ENCODE results near the gene CAMK2D.

Gene CAMK2D

GRCh38 chr4:113575401-113575800 is 186.1 kb downstream of the CAMK2D start:
- in situ Hi-C loops (cut with HindIII; ENCODE audit: low sequenced_read_pairs) = no loop called here

DNA sequence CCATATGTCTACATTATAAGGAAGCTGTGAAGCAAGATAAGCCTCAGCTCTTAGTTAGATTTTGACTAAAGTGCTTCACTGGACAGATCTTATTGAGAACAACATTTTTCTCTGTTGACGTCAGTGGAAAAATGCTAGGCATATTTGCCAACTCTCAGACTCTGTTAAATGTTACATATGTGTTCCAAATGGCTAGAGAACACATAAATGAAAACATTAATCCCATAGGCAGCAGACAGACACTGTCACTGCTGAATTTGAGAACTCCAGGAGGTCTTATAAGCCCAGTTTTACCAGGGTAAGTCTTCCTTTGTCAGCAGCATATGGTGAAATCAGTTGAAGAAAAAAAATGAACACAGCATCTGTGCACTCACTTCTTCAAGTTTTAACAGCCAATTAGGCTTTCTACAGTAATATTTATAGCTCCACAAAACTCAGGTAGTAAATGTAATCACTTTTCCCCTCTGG is 186.9 kb downstream of the CAMK2D start:
- in situ Hi-C loops (cut with HindIII; ENCODE audit: low sequenced_read_pairs) = no loop called here

- in situ Hi-C loops (cut with HindIII; ENCODE audit: low sequenced_read_pairs) = no loop called here
Observed at GRCh38 chr4:113572620-113573019, 188.9 kb downstream of the CAMK2D start.

DNA sequence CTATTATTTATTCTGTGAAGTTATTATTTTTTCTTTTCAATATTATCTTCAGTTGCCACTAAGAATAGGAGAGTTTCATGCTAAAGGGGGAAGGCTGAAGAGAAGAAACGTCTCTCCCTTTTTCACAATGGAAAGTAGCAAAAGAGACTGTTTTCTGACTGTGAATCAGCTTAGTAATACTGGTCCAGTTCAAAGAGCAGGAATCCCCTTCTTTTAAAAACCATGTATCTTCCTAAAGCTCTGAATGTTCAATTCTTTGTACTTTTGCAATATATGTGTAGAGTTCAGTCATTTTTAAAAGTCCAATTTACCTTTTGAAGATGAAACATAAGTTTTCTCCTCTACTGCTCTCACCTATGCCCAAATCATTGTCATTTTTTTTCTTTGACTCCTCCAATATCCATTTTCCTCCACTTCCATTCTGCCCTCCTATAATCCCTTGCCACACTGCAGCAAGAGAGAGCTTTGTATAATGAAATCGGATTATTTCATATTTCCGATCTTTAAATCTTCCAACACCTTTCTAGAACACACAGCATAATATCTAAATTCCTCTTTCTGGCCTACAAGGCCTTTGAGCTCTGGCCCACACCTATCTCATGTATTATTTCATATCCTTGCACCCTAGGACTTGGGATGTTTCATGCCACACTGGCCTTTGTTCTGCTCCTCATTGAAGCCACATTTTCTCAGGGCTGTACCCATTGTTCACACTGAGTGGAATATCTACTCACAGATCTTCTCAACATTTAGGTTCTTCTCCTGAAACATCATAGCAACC is 195.3 kb downstream of the CAMK2D start:
- in situ Hi-C loops (cut with HindIII; ENCODE audit: low sequenced_read_pairs) = no loop called here

DNA sequence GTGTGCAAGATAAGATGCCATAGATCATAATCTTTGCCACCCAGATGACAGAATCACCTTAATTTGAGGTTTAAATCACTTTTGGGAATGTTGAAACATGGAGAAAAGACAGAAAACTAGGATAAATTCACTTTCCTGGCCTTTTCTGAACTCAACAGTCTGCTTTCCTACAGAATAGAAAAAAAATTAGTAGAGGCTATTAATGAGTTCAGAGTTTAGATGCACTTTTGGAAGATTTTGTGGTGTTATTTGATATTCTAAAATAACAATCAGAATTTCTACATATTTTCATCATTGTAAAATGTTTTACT is 195.9 kb downstream of the CAMK2D start:
- in situ Hi-C loops (cut with HindIII; ENCODE audit: low sequenced_read_pairs) = no loop called here

- in situ Hi-C loops (cut with HindIII; ENCODE audit: low sequenced_read_pairs) = no loop called here
Observed at GRCh38 chr4:113564493-113564892, 197.0 kb downstream of the CAMK2D start.

- in situ Hi-C loops (cut with HindIII; ENCODE audit: low sequenced_read_pairs) = no loop called here
Observed at GRCh38 chr4:113563691-113564378, 197.7 kb downstream of the CAMK2D start.

DNA sequence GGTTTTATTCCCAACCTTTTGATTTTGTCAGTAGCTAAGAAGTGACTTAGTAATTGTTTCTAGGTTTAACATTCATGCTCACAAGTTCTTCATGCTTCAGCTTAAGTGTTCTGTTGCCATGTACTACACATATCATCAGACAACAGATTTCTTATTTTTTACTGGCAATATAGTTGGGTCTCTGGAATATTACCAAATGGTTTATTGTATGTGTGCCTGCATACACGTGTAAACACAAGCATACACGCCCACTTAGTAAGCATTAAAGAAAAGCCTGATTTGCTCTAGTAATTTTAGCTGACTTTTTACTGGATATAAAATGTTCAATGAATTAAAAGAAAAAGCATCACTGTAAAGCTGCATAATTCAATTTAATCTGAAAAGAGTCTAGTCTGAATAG is 199.8 kb downstream of the CAMK2D start:
- in situ Hi-C loops (cut with HindIII; ENCODE audit: low sequenced_read_pairs) = no loop called here

- in situ Hi-C loops (cut with HindIII; ENCODE audit: low sequenced_read_pairs) = no loop called here
Observed at GRCh38 chr4:113561092-113561491, 200.4 kb downstream of the CAMK2D start.

DNA sequence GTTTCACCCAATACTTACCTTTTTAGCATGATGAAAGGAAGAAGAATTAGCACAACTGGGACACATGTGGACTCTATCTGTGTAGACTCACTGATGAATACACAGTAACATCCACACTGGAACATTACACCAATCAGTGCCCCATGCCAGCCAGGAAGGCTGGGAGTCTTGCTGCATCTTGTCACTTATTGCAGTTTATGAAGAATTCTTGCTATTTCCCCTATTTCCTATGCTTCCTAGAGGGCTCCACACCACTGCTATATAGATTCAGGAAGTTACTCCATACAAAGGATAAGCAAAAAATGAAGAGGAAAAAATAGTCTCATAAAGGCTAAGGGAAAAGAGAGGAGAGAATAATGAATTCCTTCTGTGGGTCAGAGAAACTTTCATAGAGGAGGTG is 201.0 kb downstream of the CAMK2D start:
- in situ Hi-C loops (cut with HindIII; ENCODE audit: low sequenced_read_pairs) = no loop called here

DNA sequence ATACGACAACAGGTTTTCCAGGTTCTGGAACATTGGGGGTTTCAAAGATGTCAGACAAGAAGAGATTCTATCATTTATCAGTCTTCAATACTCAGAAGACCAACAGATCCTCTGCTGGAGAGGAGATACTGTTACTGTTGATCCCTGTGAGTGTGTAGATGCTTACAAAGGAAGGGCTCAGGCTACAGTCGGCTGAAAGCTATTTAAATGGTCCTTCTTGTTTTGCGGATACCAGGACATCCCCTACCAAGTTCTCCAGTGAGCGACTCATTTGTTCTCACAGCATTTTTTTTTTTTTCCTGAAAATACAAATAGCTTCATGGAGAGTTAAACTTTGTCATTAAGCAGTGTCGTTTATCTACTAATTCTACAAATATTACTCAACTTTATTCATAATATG is 201.6 kb downstream of the CAMK2D start:
- in situ Hi-C loops (cut with HindIII; ENCODE audit: low sequenced_read_pairs) = no loop called here

DNA sequence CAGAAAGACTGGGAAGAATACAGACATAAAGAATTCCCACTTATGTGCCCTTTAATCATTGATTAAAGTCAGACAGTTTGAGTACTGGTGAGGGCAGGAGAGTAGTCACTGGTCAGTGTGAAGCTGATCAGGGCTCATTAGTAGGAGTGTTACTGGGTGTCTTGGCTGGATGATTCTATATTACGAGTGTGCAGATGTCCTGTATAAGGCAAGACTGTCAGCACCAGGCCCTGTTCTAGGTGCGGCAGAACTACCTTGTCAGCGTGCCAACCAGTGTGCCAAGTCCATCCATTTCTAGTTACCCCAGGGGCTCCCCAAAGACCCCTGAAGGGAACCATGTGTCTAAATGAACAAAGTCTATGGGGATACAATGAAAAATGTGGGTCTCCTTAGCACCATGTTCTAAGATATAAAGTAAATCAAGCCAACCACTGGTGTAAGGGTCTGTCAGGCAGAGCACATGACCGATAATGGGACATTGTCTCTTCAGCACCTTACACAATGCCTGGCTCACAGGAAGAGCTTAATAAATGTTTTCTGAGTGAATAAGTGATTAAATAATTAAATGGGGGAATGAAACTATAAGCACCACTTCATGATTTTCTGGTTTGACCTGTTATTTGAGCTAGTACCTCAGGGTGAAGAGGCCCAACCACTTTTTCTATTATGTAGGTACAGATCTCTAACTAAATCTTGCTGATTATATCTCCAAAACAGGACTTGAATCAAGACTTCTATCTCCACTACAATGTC is 205.0 kb downstream of the CAMK2D start:
- in situ Hi-C loops (cut with HindIII; ENCODE audit: low sequenced_read_pairs) = no loop called here

- in situ Hi-C loops (cut with HindIII; ENCODE audit: low sequenced_read_pairs) = no loop called here
Observed at GRCh38 chr4:113555868-113556267, 205.7 kb downstream of the CAMK2D start.

- in situ Hi-C loops (cut with HindIII; ENCODE audit: low sequenced_read_pairs) = no loop called here
Observed at GRCh38 chr4:113553082-113553481, 208.5 kb downstream of the CAMK2D start.

DNA sequence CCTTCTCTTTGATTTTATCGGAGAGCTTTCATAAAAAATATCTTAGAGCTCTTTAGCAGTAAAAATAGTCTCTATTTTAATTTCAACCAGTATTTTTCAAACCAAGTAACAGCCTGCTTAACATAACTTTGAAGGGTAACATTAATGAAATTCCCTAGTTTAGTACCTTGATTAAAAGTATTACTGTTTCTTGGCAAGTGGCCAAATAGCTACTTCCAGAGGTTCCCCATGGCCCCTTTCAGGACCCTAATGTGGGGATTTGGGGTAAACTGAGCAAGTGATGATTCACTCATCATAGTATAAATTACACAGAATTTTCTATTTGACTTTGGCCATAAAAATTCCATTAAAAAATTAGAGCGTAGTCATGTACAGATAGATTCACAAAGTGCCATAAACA is 211.0 kb downstream of the CAMK2D start:
- in situ Hi-C loops (cut with HindIII; ENCODE audit: low sequenced_read_pairs) = no loop called here

GRCh38 chr4:113548303-113548702 is 213.2 kb downstream of the CAMK2D start:
- in situ Hi-C loops (cut with HindIII; ENCODE audit: low sequenced_read_pairs) = no loop called here

DNA sequence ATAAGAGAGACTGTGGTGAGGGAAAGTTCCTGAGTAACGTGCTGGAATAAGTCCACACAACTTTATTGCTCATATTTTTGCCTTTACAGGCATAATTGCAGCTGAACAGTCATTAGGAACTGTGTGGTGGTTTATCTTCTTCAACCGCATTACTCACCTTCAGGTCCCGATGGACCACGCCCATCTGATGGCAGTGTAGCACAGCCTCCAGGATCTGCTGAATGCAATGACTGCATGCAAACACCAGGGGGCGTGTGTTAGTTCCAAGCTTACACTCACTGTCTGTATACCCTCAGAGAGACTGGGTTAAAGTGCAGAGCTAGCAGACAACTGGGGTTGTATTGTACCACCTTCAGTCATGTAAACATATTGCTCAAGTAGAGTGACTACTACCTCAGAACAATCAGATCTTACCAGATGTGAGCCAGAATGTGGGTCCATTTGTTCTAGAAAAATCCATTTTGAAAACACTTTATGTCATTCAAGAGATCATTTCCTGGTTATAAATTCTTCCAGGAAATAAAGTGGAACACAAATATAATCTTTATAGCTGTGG is 214.0 kb downstream of the CAMK2D start:
- in situ Hi-C loops (cut with HindIII; ENCODE audit: low sequenced_read_pairs) = no loop called here

DNA sequence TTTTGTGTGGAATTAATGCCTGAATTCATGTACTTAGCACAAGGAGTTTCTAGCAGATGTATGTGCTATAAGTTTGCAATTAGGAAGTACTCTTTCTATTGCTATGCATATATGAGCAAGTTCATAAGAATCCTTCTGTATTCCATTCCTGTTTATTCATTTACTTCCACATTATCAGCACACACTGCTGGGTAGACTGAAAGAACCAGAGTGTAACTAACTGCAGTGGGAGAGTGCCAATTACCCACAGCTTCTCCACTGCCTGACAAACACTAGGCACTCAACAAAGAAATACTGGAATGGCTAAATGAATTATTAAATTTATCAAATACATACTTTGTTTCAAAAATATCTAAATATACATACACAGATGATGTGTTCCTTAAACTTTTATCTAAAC is 219.6 kb downstream of the CAMK2D start:
- in situ Hi-C loops (cut with HindIII; ENCODE audit: low sequenced_read_pairs) = no loop called here

- in situ Hi-C loops (cut with HindIII; ENCODE audit: low sequenced_read_pairs) = no loop called here
Observed at GRCh38 chr4:113540859-113541258, 220.7 kb downstream of the CAMK2D start.

DNA sequence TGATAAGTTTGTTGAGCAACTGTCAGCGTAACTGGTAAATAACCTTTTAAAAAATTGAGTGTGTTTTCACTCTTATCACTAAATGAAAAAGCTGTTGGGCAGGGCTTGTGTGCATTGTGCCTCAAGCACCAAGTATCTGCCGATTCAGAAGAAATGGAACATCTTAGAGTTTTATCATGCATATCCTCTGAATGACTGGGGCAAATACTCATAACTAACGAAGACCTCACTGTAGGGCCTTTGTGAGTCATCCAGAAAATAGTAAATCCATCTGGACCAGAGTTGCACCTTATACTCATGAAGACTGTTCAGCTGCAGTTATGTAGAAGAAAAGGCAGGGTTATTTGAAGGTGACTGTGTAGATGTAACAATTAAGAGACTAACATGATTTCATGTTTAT is 222.1 kb downstream of the CAMK2D start:
- in situ Hi-C loops (cut with HindIII; ENCODE audit: low sequenced_read_pairs) = no loop called here

- in situ Hi-C loops (cut with HindIII; ENCODE audit: low sequenced_read_pairs) = no loop called here
Observed at GRCh38 chr4:113537628-113538027, 223.9 kb downstream of the CAMK2D start.

DNA sequence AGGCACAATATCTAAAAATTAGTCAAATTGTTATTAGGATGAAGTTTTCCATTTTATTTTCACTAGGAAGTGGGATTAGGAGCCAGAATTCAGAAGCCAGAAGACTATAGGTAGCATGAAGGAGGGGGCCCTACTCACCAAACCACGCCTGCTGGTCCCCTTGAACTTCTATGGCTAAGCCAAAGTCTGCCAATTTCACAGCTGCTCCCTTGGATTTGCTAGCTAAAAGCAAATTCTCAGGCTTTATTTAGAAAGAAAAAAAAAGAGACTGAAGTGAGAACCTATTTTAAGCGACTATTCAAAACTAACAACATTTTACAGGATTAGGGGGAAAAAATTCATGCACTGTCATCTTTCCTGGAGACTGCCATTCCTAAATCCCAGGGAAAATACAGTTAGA is 224.3 kb downstream of the CAMK2D start:
- in situ Hi-C loops (cut with HindIII; ENCODE audit: low sequenced_read_pairs) = no loop called here

Measured in DLD1 (cell line).